ENCODE measurements around the gene SNX10.

DNA sequence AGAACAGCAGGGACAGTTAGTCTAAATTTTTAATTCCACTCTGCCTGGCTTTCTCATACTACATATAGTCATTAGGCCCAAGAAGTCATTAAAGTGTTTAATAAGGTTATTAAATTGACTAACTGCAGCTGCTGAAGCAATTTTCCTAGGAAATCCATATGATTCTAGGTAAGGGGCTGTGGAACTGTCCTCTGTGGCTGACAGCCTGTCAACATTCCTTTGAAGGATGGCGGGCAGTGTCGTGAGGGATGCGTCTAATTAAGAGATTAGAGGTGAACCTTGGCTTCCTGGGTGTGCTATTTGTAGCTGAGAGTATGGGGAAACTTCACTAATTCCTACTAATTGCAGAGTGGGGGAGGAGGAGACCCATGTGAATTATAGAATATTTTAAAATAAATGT, 64.6 kb downstream of the SNX10 start:
- no peak for TF ChIP-seq CTCF (conservative IDR thresholded peaks at IDR 0.05)
- no peak for TF ChIP-seq EZH2 (IDR thresholded peaks at IDR 0.05; ENCODE audit: low read depth)

Measured in PC-9 (cell line).